CMK (cell line): Measurements from ENCODE around the gene IL4I1.

Experiments
- DNase-seq: peaks from one replicate; pipeline ENCODE4 v3.0.0-alpha.2; 2010; ENCODE audit warnings: low read depth

IL4I1 gene

DNA sequence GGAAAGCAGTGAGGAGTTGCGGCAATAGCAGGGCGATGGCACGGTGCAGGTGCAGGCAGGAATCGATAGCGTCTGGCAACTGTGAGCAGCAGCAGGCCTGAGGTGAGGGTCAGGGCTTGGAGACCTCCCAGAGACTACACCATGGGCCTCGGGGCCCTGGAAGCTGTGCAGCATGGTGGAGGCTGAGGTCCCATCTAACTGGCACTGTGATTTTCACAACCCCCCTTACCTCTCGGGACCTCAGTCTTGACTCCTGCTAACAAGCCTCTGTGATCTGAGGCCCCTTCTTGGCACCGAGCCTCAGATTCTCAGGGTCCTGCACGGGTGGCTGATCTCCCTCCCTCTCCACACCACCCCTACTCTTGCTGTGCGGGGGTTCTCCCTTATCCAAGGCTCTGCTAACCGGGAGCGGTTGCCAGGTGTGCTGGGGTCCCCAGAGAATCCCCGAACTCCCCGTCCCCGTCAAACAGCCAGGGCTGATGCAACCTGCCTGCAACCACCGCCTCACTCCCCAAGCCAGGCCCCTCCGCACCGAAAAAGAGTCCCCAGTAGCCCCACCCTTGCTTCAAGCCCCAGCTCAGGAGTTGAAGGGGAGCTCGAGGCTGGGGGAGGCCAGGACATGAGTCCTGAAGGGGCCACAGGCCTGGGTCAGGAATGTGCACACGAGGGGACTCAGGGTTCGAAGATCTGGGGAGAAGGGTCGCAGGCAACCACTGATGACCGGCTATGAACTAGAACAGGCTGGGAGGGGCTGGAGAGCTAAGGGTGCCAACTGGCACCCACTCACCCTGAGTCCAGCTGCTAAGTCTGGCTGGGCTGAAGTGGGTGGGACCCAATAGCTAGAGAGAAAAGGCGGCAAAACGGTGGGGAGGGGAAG lies 27.6 kb upstream of the IL4I1 start:
- DNase-seq = no peak

DNA sequence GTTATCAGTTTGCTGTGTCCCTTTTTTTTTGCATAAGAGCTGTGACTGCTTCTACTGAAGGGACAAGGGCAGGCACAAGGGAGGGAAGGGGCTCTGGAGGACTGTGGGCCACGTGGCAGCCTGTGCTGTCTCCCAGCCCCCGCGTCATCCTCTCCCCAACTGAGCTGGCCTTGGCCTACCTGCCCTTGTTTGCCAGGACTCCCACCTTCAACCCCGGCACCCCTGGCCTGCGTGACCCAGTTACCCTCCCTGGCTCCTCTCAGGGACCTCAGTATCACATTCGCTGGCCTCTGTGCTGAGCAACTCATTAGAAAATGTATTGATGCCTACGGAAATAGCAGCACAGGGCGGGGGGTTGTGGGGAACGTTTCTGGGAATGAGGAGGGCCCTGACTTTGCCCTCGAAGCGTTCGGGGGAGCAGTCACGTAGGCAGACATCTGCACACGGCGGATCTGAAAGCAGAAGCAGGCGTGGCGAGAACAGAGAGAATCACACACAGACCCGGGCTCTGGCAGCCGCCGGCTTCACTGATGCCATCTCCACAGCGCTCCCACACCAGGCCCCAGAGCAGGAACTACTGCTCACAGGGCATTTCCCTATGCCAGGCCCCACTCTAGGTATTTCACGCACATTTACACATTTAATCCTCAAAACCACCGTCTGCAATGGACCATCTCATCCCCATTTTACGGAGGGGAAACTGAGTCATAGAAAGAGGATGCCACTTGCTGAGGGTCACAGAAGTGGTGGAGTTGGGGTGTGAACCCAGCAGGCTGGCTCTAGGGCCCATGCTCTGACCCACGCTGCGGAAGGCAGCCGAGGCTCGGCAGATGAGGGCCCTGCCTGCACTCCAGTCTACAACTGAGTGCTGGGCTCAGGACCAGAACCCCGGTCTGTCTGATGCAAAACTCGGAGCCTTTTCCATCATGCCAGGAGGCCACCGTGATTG lies 26.6 kb upstream of the IL4I1 start:
- no peak for DNase-seq

DNA sequence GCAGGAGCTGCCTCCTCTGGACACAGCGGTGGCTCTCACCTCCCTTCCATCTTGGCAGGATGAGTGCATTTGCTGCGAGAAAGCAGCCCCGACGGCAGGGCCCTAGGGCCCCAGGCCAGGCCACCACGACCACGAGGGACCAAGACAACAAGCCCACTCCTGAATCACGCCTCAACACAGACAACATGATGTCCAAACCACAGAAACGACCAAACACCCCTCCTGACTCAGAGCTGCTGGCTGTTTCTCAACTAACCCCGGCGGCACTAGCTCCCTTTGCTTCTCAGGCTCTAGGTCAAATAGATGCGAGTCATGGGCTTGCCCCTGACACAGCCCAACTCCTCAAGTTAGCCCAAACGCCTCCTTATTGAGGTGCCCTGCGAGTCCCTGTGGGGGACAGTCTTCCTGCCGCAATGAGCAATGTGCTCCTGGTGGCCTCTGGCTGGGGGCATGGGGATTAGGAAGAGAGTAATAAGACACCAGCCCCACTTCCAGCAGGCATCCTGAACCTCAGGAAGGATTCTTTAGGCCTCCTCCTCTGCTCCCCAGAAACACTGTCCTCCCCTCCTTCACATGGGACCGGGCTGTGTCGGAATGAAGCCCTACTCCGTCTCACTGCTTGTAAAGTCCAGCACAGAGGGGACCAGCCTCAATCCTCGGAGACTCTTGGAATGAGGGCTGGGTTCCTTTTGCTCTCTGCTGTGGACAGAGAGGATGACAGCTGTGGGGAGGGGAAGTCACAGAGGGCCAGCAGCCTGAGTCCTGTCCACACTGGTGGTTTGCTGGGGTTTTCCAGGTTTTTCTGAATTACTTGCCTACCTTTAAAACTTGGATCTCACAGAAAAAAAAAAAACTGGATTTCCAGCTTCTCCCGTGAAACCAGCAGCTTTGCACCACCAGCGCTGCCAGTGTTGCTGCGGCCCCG lies 25.4 kb upstream of the IL4I1 start:
- no peak for DNase-seq

DNA sequence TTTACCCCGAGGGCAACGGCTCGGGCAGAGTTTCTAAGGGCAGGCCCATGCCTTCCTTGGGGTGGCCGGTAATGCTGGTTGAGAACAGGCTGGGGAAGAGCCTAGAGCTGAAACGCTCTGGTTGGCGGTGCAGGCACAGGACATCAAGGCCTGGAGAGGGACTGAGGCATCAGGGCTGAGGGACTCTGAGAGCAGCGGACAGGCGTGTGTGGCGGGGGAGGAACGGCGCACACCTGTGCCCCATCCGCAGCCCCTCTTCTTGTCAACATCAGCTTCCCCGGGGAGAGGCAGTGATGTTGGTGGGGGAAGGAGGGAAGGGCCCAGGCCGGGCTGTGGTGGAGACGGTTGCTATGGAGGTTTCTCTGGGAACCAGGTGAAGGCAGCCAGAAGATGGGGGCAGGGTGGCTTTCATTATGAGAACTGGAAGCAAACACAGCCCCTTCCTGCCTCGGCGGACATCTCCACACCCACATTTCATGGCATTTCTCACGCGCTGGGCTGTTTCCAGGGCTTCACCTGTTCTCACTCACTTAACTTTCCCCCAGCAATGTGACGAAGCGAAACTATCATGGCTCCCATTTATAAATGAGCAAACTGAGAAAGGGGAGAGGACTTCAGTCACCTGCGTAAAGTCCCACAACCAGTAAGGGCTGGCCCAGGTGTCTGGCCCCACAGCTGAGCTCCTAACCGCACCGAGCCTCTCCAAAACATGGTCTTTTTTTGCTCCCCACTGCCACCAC lies 24.1 kb upstream of the IL4I1 start:
- no peak for DNase-seq

DNA sequence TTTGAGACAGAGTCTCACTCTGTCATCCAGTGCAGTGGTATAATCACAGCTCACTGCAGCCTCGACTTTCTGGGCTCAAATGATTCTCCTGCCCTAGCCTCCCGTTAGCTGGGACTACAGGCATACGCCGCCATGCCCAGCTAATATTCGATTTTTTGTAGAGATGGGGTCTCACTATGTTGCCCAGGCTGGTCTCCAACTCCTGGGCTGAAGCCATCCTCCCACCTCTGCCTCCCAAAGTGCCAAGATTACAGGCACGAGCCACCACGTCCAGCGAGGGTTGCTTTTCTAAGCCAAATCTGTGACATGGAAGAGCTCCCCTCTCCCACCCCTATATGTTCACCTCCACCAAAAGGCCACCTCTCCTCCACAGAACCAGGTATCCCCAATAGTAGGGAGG lies 21.4 kb upstream of the IL4I1 start:
- no peak for DNase-seq

DNA sequence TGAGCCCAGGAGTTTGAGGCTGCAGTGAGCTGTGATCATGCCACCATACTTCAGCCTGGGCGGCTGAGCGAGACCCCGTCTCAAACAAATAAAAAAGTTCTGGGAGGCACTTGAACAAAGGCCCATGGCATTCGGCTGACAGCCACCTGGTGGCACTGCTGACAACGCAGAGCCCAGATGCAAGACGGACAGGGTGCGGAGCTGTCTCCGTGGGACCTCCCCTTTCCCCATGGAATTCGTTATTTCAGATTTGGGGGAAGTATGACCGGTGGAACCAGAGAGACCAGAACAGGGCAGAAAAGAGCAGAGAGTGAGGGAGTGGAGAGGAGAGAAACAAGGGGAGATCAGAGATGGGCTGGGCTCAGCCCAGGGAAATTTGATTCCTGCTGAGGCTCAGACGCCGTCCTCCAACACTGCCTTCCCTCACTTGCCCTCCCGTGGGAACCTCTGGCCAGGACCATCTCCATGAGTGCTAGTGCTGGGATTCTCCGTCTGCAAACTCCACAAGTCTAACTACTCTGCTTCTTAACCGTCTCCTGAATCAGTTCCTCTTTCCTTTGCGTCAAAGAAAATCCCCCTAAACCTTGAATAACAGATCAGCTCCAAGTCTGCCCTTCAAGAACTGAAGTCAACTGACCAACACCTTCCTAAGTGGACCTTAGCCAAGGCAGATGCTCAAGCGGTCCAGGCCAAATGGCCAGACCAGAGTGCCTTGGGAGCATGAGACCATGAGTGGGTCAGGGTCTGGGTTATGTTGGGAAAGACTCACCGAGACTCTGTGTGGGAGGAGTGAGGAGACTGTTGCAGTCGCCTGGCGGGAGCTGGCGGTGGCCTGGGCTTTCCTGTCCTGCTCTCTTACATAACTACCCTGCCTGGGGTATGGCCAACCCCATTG lies 20.4 kb upstream of the IL4I1 start:
- DNase-seq = no peak

DNA sequence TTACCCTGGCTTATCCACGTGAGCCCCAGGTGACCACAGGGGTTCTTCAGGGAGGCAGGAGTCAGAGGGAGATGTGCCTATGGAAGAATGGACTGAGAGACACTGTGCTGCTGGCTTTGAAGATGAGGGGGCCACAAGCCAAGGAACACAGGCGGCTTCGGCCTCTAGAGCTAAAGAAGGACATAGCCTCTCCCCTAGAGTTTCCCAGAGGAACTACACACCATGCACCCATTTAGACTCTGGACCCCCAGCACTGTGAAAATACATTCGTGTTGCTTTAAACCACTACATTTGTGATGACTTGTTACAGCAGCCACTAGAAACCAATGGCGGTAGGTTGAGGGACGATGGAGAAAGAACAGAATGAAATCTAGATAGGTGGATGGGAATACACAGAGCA lies 18.6 kb upstream of the IL4I1 start:
- no peak for DNase-seq

DNA sequence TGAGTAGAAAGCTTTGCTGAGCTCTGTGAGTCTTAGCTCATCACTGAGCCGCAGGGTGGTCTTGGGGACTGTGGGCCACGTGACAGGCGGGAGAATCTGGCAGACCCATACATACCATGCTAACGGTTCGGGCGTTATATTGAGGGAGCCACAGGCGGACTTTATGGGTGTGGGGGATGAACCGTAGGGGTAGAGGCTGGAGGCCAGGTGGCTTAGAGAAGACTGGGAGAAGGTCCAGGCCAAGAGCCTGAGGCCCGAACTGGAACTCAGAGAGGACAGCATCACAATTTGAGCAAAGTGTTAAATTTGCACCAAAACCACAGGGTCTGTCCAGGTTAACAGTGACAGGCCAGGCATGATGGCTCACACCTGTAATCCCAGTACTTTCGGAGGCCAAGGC lies 17.0 kb upstream of the IL4I1 start:
- no peak for DNase-seq

DNA sequence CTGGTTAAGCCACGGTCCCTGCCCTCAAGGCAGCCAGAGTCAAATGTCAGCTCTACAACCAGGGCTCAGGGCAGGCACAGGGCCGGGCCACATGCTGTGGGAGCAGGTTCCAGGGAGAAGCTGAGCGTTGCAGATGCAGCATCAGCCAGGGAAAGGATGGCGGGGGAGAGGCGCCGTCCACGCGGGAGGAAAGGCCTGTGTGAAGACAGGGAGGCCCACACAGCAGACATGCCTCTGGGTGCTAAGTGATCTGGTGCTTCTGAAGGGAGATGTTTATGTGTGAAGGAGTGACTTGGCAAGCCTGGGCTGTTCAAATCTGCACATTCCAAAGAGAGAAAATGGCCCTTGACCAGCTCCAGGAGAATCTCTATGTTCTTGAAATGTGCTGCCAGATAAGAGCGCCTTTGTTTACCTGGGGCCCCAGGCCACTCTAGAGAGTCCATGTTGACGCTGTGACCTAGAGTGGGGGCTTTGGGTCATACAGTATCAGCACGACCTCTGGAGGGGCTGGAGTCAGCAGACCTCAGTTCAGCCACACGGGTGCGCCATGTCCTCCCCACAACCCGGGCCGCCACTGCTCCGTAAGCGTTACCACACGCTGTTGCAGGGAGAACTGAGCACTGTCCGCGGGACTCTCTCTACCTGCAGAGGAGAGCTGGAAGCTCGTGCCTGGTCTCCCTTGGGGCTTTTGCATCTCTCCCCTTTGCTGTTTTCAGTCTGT lies 16.4 kb upstream of the IL4I1 start:
- DNase-seq = no peak

DNA sequence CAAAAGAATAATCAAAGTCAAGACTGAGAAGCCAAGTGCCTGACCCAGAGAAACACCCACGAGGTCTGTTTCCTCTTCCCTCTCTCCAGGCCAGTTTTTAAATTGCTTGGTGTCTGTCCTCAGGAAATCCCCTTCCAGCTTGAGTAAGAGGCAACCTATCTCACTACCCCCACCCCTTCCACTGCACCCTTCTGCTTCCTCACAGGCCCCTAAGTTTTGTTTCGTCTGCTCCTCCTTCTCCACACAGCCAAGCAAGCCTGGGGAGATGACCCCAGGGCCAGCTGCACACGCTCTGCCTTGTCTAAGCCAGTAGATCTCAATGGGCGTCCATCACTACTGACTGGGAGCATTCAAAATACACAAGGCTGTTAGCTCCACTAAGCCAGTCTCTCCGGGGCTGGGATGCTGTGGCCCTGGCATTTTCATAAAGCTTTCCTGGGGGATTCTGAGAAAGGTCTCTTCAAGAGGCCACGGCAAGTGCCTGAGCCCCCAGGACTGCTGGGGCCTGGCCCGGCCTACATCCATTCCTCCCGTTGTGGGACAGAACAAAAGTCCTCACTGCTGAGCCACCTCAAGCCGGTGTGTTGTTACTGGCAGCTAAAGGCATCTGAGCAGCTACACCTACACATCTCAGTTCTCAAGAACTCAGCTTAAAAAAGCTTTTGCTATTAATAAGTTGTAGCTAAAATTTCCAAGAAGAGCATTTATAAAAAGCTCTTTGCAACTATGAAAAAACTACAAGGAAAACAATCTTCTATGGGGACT lies 14.9 kb upstream of the IL4I1 start:
- peak; percentile 62 for DNase-seq

DNA sequence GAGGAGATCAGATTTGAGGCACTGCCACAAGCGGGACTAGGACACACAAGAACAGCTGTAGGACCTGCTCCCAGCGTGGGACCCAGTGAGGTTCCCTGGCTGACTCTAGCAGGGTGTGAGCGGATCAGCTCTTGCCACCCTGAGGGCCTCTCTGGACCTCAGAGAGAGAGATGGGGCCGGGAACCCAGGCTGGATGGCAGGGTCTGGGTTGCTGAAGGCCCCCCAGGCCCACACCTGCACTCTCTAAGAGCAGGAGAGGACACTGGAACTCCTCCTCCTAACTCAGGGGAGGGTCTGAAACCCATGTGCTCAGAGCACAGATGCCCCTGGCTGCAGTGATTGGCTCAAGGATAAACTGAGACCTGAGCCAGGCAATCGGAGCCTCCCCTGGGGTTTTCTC lies 13.5 kb upstream of the IL4I1 start:
- DNase-seq = no peak

DNA sequence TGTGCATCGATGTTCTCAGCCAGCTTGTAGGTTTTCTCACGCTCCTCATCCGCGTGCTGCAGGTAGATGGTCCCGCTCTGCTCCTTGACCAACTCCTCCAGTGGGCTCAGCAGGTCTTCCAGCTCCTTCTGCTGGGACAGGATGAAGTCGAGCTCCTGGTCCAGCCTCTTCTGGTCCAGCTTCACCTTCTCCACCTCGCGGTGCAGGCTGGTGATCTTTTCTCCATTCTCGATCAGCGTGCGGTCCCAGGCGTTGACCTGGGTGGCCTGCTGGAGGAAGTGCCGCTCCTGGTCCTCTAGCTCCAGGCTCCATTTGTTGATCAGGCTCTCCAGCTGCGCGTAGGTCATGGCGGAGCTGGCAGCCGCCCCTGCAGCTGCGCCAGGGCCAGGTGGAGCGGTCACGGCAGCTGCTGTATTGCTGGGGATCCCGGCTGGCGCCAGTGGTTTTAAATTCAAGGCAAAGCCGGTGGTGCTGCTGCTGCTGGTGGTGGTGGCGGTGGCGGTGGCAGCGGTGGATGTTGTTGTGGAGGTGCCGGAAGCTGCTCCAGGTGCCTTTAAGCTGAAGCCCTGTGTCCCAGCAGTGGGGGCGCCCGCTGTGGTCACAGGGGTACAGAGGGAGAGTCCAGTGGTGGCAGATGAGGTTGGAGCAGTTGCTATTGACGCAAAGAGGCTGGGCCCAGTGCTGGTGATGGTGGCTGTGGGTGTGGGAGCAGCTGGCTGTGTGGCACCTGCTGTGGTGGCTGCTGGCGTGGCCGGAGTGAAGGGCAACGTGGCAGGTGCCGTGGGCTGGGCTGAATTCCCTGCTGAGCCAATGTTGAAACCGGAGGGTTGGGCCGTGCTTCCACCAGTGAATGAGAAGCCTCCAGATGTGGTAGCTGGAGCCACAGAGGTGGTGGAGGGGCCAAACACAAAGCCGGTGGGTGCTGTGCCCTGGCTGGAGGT lies 12.1 kb upstream of the IL4I1 start:
- no peak for DNase-seq

DNA sequence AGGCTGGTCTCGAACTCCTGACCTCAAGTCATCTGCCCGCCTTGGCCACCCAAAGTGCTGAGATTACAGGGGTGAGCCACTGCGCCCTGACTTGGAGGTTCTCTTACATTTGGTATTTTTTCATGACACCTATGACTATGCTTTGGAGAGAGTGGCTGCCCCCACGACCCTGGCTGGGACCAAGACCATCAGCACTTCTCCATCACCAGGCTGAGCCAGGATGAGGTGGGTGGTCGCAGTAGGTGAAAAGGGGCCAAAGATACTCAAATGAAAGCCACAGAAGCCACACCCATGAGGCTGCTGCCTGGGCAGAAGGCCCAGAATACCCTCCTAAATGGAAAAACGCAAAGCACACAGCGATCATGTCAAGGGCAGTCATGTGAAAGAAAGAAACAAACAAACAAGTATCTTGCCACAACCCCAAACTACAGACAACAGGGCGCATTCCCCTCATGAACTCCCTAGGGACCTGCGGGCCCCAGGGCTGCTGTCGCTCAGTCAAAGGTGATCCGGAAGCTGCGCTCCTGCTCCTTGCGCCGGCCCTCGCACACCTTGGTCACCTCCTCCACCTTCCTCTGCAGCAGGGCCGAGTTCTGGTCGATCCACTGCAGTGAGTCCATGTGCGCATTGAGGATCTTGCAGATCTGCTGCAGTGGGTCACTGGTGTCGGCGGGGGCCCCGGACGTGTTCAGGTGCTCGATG lies 11.2 kb upstream of the IL4I1 start:
- no peak for DNase-seq

DNA sequence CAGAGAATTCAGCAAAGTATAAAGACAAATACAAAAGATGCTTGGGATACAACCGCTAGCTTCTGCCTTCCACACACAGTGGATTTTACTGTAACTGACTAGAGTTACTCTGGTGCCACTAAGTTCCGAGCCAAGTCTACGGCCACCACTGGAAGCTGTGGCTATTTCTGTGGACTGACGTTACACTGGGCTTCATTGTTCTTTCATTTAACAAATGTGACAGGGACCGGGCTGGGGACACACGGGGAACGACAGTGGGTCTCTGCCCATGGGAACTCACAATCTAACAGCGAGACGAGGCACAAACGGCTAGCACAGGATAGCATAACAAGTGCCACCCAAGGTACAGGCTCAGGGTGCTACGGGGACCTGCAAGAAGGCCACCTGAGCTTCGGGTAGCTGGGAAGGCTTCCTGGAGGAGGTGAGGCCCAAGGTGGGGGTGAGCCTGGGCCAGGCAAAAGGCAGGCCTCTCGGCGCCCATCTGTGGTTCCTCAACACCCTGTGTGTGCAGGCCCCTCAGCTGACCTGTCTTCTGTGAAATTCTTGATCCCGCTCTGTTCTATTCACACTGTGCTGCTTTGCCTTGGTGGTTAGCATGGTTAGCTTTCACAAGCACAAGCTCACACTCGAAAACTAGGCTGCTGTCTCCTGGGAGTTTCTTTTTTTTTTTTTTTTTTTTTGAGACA lies 10.3 kb upstream of the IL4I1 start:
- no peak for DNase-seq

DNA sequence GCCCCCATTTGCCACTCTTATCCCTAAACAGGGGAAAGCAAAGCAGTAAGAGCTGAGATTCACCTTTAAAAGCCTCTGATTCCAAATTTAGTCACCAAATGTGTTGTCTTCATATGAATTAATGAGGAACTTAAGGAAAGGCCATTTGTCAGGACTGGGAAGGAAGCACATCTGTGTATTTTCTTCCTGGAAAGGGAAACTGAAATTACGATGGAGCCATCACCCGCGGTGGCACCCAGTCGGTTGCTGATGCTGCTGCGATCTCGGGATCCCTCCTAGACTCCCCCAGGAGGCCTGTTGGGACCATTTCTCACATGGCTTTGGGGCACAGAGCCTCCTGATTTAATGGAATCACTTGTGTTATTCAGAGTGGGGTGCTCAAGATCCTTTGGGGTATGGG lies 7.4 kb upstream of the IL4I1 start:
- DNase-seq = no peak

DNA sequence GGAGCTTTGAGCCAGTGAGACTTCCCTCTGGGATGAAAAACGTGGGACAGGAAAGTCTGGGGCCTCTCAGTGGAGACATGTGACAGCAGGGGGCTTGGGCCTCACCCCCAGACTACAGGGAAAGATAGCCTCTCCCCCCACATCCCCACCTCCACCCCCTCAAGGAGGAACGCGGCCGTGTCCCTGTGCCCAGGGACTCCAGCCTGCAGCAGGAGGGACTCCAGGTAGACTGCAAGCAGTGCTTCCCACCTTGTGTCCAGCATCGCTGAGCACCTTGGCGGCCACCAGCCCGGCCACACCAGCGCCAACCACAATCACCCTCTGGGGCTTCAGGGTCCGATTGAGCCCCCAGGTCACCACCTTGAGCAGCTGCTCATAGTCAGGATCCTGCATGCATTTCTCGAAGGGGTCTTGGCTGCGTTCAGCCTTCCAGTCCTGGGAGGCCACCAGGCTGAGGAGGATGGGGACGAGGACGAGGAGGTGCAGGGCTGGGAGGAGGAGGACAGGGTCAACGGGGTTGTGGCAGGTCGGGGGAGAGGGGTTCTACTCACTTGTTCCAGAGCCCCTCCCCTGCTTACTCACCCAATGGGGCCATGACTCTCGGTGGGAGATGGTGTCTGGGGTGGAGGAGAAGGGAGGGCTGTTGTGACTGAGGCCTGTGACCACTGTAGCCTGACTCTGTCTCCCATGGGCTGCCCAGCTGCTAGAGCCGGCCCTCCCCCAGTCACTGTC lies 955 bp downstream of the IL4I1 start:
- DNase-seq = no peak
